ENCODE results near the gene SLC44A1. TPM values are rescaled to one million over a fixed set of nuclear protein-coding genes. Genes with fewer than 3 reads are reported as not detected.

Gene SLC44A1
- total RNA-seq, 4 donors from 2014 or later = 35.4 to 62.3 (median 48.2) TPM

DNA sequence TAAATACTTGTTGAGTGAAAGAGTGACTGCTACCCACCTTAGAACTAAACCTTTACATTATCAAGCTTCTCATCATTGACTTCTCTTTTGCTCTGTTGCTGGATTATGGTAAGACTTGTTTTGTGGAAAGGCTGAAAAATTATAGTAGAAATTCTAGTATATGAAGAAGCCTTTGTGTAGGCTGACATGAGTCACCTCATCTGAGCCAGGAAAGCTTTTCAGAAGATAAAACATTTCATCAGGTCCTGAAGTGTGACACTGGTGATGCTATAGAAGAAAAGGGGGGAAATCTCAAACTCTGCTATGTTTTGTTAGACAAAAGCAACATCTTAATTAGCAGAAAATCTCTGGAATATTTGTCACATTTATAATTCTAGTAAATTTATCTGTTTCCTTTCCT lies 18.4 kb upstream of the SLC44A1 start:
- DNase-seq (ENCODE audit: low spot score) = no peak
- TF ChIP-seq, protein P1, sequence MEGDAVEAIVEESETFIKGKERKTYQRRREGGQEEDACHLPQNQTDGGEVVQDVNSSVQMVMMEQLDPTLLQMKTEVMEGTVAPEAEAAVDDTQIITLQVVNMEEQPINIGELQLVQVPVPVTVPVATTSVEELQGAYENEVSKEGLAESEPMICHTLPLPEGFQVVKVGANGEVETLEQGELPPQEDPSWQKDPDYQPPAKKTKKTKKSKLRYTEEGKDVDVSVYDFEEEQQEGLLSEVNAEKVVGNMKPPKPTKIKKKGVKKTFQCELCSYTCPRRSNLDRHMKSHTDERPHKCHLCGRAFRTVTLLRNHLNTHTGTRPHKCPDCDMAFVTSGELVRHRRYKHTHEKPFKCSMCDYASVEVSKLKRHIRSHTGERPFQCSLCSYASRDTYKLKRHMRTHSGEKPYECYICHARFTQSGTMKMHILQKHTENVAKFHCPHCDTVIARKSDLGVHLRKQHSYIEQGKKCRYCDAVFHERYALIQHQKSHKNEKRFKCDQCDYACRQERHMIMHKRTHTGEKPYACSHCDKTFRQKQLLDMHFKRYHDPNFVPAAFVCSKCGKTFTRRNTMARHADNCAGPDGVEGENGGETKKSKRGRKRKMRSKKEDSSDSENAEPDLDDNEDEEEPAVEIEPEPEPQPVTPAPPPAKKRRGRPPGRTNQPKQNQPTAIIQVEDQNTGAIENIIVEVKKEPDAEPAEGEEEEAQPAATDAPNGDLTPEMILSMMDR (IDR thresholded peaks at IDR 0.05) = no peak
- no peak for ATAC-seq (ENCODE audit: low FRiP score)

DNA sequence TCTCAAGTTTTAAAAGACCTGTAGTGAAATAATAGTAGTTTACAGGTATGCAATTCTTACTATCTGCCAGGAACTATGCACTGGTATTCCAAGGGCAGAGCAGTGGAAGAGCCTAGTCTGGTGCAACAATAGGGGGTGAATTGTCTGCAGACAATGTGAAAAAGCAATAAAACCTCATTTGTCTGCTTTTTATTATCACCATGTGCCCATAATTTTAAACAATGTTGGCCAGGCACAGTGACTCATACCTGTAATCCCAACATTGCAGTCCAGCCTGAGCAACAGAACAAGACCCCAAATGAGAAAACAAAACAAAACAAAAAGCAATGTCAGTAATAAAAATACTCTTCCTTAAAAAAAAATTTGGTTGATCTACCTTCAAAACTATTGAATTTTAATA lies 12.2 kb upstream of the SLC44A1 start:
- no peak for ATAC-seq (ENCODE audit: low FRiP score)
- no peak for DNase-seq (ENCODE audit: low spot score)
- TF ChIP-seq, protein P1 (IDR thresholded peaks at IDR 0.05) = no peak

DNA sequence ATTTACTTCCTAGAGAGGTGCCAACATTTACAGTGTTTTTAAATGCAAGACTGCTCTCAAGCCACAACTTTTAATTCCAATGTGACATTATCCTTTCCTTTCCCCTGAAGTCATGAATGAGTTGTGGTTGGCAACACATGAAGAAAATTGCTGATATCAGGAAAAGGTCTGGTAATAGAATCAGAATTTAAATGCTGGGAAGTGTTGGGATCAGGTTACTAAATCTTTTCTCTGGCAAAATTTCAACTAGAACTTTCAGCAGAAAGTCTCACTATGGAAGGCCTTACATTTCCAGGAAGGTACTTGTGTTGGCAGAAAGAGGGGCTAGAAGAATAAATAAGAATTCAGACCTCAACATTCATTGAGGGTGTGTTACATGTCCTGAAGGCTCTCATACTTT lies 10.6 kb upstream of the SLC44A1 start:
- ATAC-seq (ENCODE audit: low FRiP score) (no peak), DNase-seq (ENCODE audit: low spot score) (no peak)
- TF ChIP-seq, protein P1 (IDR thresholded peaks at IDR 0.05) = no peak

DNA sequence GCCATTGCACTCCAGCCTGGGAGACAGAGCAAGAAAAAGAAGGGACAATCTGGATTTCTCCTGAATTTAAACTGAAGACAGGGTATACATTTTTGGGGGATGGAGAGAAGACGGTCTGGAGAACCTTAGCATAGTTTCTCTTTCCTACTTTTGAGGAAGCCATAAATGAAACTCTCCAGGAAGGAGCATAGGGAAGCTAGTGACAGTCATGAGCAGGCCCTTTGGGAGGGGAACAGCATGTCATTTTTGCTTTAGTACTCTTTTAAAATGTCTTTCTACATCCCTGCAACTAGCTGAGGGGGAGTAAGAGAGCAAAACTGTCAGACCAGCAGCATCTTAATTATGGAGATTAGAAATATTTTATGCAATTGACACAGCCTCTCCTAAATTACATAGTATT lies 8.2 kb upstream of the SLC44A1 start:
- DNase-seq (ENCODE audit: low spot score) = no peak
- TF ChIP-seq, protein P1 (IDR thresholded peaks at IDR 0.05) = no peak
- no peak for ATAC-seq (ENCODE audit: low FRiP score)

DNA sequence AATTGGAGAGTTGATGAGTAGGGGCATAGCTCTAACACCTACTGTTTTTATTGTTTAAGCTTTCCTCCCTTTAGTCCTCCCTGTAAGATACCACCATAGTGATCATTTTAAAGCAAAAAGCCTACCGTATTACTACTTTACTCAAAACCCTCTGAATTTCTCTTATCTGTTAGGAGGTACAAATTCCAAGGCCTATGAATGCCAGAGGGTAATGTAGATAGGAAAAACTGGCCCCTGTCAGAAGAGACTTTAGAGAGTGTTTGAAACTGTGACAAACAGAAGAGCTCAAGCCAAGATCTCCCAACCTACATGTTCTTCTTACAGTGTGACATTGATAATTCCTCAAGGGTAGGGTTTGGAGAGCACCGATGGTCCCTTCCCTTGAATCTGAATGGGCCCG lies 7.2 kb upstream of the SLC44A1 start:
- DNase-seq (ENCODE audit: low spot score) (no peak), ATAC-seq (ENCODE audit: low FRiP score) (no peak)
- TF ChIP-seq, protein P1 (IDR thresholded peaks at IDR 0.05) = no peak

DNA sequence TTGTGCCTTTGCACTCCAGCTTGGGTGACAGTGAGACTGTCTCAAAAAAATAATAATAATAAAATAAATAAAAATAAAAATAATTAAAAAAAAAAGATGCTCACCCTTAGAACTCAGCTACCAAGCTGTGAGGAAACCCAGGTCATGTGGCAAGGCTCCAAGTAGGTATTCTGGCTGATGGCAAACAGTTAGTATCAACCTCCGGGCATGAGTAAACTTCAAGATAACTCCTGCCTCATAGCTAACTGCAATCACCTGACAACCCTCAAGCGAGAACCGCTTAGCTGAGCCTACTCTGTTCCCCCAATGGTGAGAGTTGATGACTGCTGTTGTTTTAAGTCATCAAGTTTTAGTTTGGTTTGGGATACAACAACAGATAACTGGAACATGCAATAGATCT lies 6.1 kb upstream of the SLC44A1 start:
- TF ChIP-seq, protein P1 (IDR thresholded peaks at IDR 0.05) = no peak
- no peak for DNase-seq (ENCODE audit: low spot score)
- ATAC-seq (ENCODE audit: low FRiP score) = no peak

DNA sequence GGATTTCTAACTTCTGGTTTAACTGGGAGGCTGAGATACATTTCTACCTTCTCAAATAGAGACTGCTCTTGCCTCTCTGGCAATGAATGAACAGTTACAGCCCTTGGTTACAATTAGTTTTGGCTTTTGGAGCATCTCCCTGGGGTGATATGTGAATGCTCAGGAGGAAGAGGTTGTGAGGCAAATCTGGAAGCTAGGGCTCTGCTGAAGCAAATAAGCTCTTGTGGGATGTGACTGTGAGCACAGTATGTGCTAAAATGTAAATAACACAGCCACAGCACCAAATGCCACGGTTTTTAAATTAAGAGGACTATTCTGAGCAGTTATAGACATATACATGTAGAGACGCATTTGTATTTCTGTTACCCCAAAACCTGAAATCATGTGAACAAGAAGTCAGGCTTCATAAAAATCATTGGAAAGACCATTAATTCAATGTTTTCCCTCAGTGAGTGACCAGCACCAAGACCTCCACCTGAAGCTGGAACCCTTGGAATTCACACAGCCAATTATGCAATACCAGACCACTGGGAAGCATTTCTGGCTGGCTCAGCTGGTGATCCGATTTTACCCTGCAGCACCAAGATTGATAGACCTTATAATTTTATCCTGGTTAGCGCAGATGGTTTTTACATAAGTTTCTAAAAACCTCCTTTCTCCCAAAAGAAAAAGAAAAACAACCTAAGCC lies 3.0 kb upstream of the SLC44A1 start:
- ATAC-seq (ENCODE audit: low FRiP score) (no peak), DNase-seq (ENCODE audit: low spot score) (no peak)
- TF ChIP-seq, protein P1 (IDR thresholded peaks at IDR 0.05) = no peak

All from omental fat pad (tissue), 4 donors.